ENCODE measurements around the gene ALS2CL.

ALS2CL gene

GRCh38 chr3:46660003-46660402, 33.5 kb downstream of the ALS2CL start:
- Histone ChIP-seq H3K4me1 (peaks cover 0 to 24% (median 0%) of the 10 kb centered on the region in 4 donors), H3K27ac (no peak overlapping the region), H3K27me3 (peaks cover 0 to 9% of the 10 kb centered on the region in 2 donors), H3K4me3 (no peak overlapping the region), H3K36me3 (no peaks in the 10 kb centered on the region), H3K9me3 (no peaks in the 10 kb centered on the region)
- intact Hi-C loops (cut with DNase I; ENCODE audit: low total_unique reads) = no loop called here
- no peak for DNase-seq
- no peak for TF ChIP-seq CTCF (IDR thresholded peaks at IDR 0.05)

GRCh38 chr3:46659285-46659684, 34.2 kb downstream of the ALS2CL start:
- Histone ChIP-seq H3K27me3 (peaks cover 0 to 13% of the 10 kb centered on the region in 2 donors), H3K36me3 (no peaks in the 10 kb centered on the region), H3K4me3 (no peak overlapping the region), H3K9me3 (no peaks in the 10 kb centered on the region), H3K27ac (no peak overlapping the region), H3K4me1 (peaks cover 0 to 24% (median 0%) of the 10 kb centered on the region in 4 donors)
- no peak for DNase-seq
- no peak for TF ChIP-seq CTCF (IDR thresholded peaks at IDR 0.05)
- intact Hi-C loops (cut with DNase I; ENCODE audit: low total_unique reads) = no loop called here

GRCh38 chr3:46656778-46657556, 36.5 kb downstream of the ALS2CL start:
- H3K4me1 ChIP-seq = peaks cover 0 to 12% (median 0%) of the 10 kb centered on the region in 4 donors
- peaks cover 0 to 3% (median 0%) of the 10 kb centered on the region in 3 donors for H3K9me3 ChIP-seq
- peaks cover 0 to 11% of the 10 kb centered on the region in 2 donors for H3K27me3 ChIP-seq
- no peak overlapping the region for H3K4me3 ChIP-seq
- no peak overlapping the region for H3K27ac ChIP-seq
- no peak for DNase-seq
- TF ChIP-seq CTCF (IDR thresholded peaks at IDR 0.05) = no peak
- intact Hi-C loops (cut with DNase I; ENCODE audit: low total_unique reads) = no loop called here
- no peaks in the 10 kb centered on the region for H3K36me3 ChIP-seq

GRCh38 chr3:46655271-46655670, 38.2 kb downstream of the ALS2CL start:
- peaks cover 0 to 3% (median 0%) of the 10 kb centered on the region in 4 donors for H3K4me1 ChIP-seq
- peaks cover 0 to 10% of the 10 kb centered on the region in 2 donors for H3K27me3 ChIP-seq
- H3K27ac ChIP-seq = no peak overlapping the region
- no peak for DNase-seq
- H3K4me3 ChIP-seq = no peak overlapping the region
- intact Hi-C loops (cut with DNase I; ENCODE audit: low total_unique reads) = no loop called here
- no peak for TF ChIP-seq CTCF (IDR thresholded peaks at IDR 0.05)
- no peaks in the 10 kb centered on the region for H3K36me3 ChIP-seq
- peaks cover 0 to 4% (median 0%) of the 10 kb centered on the region in 3 donors for H3K9me3 ChIP-seq

GRCh38 chr3:46651084-46651483, 42.4 kb downstream of the ALS2CL start:
- H3K36me3 ChIP-seq = no peaks in the 10 kb centered on the region
- no peaks in the 10 kb centered on the region for H3K4me1 ChIP-seq
- no peak overlapping the region for H3K27ac ChIP-seq
- no peak for TF ChIP-seq CTCF (IDR thresholded peaks at IDR 0.05)
- H3K27me3 ChIP-seq = peaks cover 0 to 10% of the 10 kb centered on the region in 2 donors
- no peak overlapping the region for H3K4me3 ChIP-seq
- H3K9me3 ChIP-seq = peaks cover 0 to 4% (median 0%) of the 10 kb centered on the region in 3 donors
- DNase-seq = no peak
- intact Hi-C loops (cut with DNase I; ENCODE audit: low total_unique reads) = no loop called here
